Left renal cortex interstitium (tissue), 4 donors: ENCODE results near the gene XDH. TPM values are rescaled to one million over a fixed set of nuclear protein-coding genes. Genes with fewer than 3 reads are reported as not detected.

ENCODE experiments used
- DNase-seq, 4 donors: peaks; one replicate each; pipeline ENCODE4 v3.0.0-alpha.2; 2013; ENCODE audit warnings: low read depth in 4 of 4, low spot score in 2 of 4, missing footprints in 1 of 4
- polyA plus RNA-seq, 4 donors: library from polyadenylated mRNA; unstranded; fragments of 120-200 nt; gene quantifications; one replicate each; pipeline ENCODE4 v1.2.1, GENCODE V29; 2013; ENCODE audit not compliant: insufficient read length in 4 of 4

Gene XDH
- polyA plus RNA-seq, 4 donors: 0.05 to 0.23 (median 0.08) TPM

DNA sequence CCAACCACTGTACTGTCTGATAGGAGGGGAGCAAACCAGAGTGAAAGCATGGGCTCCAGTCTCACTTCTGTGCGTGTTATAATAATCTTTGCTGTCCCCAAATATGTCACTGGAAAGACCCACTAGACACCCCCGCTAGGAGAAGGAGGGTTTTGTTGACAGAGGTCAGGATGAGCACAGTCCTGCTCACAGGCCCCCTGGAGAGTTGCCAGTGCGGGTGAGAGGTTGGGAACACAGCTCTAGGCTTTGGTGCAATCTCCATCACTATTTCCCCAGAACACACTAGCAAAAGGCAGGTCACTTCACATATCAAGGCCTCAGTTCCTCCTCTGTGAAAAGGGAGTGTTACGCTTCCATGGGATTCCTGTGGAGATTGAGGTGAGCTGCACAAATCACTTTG is 9.7 kb downstream of the XDH start:
- no peak for DNase-seq

DNA sequence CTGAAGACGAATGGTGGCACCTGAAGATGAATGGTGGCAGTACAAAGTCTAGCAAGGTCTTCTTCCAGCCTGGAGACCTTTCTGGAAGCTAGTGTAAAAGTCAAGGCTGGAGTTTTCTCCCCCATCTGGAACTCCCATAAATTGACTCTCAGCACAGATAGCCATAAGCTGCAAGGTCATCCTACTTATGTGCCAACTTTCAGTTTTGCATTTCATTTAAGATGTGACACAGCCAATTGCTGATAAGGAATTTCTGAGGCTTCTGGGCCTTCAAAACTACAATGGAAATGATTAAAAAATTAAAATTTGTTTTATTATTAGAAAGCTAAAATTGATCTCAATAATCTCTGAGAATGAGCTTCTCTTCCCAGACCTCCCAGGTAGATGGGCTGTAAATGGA is 10.2 kb downstream of the XDH start:
- DNase-seq: no peak

DNA sequence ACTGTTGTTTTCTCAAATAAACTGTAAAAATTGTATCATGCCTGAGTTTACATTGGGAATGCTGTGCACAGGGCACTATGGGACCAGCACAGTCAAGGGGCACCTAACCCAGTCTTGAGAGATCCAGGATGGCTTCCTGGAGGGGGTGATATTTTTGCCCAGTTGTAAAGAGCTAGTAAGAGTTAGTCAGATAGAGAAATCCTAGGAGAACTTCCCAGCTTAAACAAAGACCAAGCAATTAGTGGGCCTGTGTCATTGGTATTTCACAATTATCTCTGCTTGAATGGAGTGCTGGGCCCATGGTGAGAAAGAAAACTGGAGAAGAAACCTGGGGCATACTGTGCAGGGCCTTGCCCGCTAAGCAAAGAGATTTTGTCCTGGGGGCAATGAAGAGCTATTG is 12.2 kb downstream of the XDH start:
- DNase-seq: no peak

DNA sequence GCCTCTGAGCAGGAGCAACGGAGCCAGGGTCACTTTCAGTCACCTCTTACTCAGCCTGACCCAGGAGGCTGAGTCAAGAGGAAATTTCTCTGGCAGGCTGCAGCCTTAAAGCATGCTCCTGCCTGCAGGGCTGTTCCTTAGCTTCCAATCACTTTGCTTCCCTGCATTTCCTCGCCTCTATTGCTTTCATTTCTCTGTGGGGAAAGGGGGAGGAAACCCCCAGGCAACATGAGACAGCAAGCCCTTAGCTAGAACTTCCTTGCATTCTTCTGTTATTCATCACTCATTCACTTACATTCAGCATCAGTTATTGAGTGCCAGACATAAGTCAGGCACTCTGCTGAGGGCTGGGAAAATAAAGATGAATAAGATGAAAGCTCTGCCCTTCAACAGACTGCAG is 13.0 kb downstream of the XDH start:
- no peak for DNase-seq

DNA sequence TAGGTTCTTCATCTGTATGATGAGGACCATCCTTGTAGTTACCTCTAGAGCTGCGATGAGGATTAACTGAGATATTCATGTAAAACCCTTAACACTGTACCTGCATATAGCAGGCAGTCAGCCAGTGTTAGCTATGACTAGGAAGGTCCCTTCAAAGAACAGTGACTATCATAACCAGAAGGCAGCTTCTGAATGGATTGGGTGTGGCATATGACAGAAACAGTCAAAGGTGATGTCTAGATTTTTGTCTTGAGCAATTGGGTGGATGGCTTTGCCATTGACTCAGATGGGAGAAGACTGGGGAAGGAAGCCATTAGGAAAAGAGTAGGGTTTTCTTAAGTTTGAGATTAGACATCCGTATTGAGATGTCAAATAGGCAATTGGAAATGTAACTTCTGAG is 15.7 kb downstream of the XDH start:
- no peak for DNase-seq

DNA sequence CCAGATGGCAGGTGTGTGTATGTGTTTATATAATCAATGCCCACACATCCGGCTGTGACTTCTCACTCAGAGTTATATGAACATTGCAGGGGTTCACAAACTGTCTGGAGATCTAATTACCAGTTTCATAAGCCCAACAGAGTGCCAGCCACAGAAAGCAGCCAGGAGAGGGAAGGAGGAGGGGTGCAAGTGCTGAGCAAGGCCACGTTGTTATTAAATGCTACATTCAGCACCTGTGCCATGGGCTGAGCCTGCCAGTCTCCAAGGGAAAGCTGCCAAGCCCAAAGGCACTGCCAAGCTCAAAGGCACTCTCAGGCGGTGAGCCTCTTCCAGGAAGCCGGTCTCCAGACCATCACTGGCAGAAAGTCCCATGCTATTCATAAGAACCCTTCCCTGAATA is 17.4 kb downstream of the XDH start:
- no peak for DNase-seq

DNA sequence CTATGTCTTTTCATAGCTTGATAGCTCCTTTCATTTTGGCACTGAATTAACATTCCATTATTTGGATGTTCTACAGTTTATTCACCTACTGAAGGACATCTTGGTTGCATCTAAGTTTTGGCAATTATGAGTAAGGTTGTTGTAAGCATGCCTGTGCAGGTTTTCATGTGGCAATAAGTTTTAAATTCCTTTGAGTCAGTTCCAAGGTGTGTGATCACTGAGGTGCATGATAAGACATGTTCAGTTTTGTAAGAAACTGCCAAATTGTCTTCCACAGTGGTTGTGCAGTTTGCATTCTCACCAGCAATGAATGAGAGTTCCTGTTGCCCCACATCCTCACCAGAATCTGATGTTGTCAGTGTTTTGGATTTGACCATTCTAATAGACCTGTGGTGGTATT is 24.2 kb downstream of the XDH start:
- DNase-seq: no peak

DNA sequence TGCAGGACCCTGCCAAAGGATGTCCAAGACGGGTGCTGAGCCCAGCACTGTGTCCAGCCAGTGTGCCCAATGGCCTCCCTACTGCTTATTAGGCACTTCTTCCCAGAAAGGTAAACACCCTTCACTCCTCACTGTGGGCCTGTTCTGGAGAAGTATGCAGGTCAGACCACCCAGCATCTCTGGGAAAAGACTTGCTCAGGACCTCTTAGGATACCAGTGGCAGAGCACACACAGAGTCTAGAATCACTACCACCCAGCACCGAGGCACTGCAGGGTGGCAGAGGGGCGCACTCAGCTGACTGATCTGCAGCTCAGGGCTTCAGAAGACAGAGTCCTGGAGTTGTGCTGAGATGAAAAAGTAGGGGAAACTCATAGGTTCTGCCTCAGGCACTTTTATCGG is 25.8 kb downstream of the XDH start:
- DNase-seq: no peak

DNA sequence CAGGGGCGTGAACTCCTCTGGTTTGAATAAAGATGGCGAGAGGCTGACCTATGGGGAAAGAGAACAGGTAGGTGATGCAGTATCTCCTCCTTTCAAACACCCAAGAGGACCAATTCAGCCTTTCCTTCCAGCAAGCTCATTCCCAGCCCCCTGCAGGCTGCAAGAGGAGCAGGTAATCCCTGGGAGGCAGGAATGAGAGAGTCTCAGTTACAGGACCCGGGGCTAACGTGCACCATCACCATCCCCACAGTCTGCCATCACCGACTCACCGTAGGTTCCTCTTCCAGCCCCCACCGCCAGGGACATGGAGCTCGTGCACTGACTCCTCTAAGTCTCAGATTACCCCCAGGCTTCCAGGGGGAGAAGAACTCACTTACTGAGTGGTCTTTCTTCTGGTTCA is 26.7 kb downstream of the XDH start:
- DNase-seq: no peak

DNA sequence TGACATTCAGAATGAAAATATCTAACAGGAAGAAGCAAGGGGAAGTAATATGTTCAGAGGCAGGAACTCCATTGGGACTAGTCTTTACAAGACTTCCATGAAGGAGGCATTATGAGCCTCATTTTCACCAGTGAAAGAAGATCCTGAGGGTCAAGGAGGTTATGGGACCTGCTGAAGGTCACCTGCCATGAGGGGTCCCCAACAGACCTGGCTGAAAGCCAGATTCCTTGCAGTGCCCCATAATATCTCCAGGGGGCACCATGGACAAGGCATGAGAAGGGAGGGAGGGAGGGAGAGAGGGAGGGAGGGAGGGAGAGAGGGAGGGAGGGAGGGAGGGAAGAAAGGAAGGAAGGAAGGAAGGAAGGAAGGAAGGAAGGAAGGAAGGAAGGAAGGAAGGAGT is 27.9 kb downstream of the XDH start:
- no peak for DNase-seq

DNA sequence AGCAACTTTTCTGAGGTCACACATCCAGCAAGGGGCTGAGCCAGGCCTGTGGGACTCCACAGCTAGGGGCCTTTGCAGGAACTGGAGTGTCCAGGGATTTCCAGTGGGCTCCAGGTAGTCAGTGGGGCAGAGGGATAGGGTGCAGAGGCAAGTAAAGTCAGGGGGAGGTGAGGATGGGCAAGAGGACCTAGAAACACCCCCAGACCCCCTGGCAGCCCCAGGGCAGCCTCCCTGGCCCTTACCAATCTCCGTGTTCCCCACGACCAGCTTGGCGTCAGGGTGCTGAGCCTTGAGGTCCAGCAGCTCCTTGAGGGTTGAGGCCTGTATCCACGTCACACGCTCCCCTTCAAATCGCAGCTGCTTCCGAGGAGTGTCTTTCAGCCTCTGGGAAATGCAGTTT is 28.4 kb downstream of the XDH start:
- DNase-seq: no peak

DNA sequence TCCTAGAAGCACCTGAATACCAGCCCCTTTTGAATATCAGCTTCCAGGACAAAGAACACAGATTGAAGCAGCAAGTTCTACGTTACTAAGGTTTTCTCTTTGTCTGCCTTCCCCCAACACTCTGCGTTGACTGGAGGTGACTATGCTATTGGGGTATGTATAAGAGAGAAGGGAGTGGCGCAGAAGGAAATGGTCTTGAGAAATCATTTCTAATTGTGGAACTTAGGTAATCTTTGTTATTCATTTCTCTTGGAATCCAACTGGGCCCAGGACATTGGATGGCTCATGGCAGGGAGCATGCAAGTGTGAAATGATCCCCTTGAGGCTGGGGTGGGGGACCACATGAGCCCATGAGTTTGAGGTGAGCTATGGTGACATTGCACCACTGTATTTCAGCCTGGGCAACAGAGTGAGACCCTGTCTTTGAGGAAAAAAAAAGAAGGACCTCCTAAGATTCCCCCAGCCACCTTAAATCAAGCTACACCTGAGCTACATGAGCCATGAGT is 29.7 kb downstream of the XDH start:
- DNase-seq: no peak

DNA sequence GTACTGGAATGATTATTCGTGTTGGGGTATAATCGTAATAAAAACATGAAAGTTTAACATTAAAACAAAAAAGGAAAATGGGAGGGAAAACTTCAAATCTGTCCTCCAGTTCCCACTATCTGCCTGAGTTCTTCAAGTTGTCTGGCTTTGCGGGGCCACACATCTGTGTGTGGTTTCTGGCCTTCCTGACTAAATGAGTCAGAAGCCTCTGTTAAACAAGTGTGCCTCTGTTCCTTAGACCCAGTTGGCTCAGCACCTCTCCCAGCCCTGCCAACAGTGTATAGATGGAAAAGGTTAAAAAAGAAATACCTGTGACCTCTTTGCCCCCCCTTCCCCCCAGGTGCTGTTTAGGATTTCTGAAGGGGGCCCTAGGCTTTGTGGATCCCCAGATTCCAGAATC is 30.2 kb downstream of the XDH start:
- no peak for DNase-seq

DNA sequence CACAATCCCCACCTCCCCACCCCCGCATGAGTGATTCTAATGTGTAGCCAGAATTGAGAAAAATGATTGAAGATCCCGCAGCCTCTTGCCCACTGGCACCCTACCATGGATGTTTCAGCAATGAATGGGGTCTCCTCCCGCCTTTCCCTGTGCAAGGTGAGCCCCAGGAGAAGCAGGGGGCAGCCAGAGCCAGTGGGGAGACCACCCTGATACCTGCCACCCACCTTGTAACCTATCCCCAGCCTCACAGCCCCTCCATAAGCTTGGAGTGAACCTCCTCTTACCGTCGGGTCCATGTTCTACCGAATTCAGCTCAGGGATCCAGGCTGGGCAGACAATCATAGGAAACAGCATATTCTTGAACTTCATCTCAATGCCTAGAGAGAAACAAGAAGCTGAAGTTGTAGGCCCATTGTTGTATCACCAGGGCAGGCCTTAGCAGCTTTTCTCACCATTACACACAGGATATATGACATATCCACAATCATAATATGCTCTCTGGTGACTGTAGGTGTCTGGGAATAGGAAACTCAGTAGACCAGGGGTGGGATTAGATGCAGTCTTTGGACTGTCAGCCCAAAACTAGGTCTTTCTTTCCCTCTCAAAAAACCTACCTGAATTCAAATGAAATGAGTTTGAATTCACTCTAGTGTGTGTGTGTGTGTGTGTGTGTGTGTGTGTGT is 30.9 kb downstream of the XDH start:
- DNase-seq: no peak

DNA sequence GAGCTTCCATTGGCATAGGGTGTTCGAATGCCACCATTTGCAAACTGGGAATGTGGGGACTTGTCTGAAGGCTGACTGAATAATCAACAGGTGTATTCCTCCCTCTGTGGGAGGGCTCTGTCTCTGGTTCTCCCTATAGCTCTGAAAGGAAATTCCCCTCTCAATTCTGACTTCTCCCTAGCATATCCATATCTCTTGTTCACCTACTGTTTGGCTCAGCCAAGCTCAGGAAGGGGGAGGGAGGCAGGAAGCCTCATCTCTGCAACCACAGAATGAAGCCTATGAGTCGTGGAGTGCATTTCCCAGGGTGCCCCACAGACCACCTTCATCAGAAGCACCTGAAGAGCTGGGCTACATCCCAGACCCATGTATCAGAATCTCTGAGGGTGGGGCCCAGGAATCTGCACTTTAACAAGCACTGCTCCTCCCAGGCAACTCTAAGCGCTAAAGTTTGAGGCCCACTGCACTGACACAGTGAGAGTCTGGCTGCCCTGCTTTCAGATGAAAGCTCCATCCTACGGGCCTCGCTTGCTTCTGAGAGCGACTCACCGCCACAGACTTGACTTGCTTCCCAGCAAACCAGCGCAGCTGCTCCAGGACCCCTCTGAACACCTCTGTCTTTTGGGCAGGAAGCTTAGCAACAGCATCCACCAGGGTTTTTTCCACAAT is 32.0 kb downstream of the XDH start:
- no peak for DNase-seq

DNA sequence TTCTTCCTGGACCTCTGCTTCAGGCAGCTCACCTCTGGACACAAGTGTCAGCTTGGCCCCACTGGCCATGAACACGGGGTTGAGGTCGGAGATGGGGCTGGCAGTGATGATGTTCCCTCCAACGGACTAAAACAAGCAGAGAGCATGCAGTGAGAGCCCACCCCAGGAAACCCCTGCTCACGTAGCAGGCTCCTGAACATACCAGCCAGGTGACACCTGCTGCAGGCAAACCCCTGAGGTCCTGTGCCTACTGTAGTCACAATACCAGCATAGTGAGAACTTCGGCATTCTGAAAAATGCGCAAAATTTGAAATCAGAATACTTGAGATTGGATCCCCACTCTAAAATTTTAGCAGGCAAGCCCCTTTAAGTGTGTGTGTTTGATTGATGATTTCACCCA is 32.9 kb downstream of the XDH start:
- no peak for DNase-seq

DNA sequence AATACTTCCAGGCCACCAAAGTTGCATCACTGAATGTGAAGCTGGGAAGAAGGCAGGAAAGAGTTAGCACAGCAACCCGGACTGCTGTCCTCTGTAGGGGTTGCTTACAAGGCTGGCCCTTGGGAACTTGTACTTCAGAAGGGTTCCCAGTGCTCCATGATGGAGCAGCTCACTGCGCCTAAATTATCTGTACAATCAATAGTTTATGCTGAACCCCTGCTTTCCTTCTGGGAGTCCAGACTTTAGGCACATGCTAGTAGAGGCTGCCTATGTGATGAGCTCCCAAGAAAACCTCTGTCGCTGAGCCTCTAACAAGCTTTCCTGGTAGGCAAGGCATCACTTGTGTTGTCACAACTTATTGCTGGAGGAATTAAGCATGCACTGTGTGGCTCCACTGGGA is 34.3 kb downstream of the XDH start:
- no peak for DNase-seq

DNA sequence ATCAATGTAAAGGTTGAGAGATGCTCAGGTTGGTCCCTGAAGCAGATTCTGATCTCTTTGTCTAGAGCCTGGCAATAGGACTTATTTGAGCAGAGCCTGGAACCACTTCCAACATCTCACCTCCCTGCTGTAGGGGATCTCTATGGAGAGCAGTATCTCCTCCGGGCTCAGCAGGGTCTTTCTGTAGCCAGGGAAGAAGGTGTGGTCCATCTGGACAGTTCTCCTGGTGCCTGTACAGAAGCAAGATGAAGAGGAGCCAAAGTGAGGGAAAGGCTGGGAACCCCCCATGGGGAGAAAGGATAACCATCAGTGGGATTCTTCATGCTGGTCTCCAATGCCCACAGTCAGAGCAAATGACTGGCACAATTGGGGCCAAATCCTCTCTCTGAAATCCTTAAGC is 34.8 kb downstream of the XDH start:
- DNase-seq: no peak

DNA sequence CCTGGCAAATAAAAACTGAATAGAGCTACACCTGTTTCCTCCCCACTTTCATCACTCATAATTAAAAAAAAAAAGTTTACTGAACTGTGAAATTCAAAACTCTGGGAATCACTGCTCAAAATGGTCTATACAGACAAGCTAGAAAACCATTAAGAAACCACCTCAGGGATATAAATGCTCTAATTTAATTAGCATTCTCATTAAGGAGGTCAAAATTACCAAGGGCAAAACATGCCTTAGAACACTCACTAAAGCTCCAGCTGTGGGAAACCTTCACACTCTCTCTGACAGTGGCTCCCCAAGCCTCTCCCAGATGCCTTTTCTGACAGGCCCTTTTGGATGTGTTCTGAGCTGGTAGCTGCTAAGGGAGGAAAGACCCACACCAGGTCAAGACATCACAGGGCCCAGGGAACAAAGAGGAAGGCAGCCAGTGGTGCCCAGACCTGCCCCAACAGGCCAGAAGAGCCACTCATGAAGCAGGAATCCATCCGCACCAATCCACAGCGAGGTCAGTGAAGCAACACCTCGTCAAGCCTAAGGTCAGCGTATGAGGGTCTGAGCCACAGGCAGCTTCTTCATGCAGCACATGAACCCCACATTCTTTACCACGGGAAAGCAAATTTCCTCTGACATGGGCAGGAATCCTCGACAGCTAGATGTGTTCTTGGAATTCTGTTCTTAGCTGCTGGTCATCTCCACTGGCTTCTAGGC is 35.6 kb downstream of the XDH start:
- no peak for DNase-seq

DNA sequence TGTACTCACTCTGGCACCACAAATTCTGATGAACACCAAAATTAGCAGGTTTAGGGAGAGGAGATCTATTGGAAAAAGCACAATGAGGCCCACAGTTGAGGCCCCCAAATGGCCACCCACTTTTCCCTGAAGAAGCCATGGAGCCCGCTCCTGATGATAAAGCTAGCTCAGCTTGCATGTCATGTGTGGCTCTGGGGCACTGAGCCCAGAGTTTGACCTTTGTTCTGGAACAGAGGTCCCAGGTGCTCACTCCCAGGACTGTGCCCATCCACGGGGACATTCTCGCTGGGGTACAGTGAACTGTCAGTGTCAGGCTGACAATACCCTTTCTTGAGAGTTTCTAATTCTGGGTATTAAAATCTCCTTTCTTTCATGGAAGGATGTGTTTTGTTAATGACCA is 36.2 kb downstream of the XDH start:
- DNase-seq: no peak

DNA sequence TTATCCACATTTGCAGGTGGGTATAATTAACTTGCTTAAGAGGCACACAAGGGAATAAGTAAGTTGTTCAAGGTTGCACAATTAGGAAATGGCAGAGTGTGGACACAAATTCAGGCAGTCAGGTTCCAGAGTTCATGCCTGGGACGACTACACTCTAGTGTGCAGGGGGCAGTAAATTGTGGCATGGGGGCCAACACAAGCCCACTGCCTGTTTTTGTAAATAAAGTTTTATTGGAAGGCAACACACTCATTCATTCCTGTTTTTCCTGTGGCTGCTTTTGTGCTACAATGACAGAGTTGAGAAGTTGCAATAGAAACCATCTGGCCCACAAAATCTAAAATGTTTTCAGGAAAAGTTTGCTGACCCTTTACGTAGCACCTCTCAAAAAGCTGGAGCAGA is 41.4 kb downstream of the XDH start:
- DNase-seq: no peak

DNA sequence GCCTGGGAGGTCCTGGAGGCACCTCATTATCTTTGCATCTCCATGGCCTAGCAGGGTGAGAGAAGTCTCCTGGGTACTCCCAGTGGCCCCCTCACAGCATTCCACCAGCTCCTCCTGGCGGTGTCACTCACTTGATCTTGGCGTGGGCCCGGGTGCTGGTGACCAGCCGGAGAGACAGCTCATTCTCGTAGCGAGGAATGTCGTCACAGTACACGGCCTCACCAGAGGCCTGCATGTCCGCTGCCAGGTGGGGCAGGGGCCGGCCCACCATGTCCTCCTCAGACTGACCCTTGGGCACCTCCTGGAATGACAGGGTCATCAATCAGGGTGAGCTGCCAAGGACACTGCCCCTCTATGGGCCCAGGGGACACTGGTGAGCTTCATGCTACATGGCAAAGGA is 42.4 kb downstream of the XDH start:
- no peak for DNase-seq
